RPMI7951 (cell line): ENCODE data around the gene FAM174C. TPM values are rescaled to one million over a fixed set of nuclear protein-coding genes. Genes with fewer than 3 reads are reported as not detected.

ENCODE experiments used
- DNase-seq: peaks from one replicate; pipeline ENCODE4 v3.0.0-alpha.2; 2012; ENCODE audit warnings: low read depth
- total RNA-seq: library from RNA; depleted of rRNA; stranded (reverse); fragments of >200 nt; shearing (Covaris generic); gene quantifications from 2 replicates; pipeline ENCODE4 v1.2.3, GENCODE V29; 2014; rRNA removed

The FAM174C gene
- 57.6 and 92.0 TPM in 2 replicates for total RNA-seq

GRCh38 chr19:1275260-1275975, at the start of gene FAM174C:
Gene FAM174C (plus strand): TSS chr19:1275530. CDS start chr19:1275550, 20 bp downstream.
- peak; percentile 96 for DNase-seq

DNA sequence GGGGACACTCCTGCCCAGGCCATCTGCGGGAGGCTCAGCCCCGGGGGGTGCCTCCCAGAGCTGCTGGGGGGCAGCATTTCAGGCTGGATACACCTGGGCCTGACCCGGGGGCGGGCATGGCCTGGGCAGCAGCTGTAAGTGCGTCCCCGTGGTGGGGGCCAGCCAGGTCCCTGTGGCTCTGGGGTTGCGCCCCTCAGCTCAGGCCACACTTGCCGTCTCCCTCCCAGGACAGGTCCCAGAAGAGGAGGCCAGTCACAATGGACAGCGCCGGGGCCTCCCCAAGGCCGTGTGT, 49.2 kb upstream of the FAM174C start:
- no peak for DNase-seq

DNA sequence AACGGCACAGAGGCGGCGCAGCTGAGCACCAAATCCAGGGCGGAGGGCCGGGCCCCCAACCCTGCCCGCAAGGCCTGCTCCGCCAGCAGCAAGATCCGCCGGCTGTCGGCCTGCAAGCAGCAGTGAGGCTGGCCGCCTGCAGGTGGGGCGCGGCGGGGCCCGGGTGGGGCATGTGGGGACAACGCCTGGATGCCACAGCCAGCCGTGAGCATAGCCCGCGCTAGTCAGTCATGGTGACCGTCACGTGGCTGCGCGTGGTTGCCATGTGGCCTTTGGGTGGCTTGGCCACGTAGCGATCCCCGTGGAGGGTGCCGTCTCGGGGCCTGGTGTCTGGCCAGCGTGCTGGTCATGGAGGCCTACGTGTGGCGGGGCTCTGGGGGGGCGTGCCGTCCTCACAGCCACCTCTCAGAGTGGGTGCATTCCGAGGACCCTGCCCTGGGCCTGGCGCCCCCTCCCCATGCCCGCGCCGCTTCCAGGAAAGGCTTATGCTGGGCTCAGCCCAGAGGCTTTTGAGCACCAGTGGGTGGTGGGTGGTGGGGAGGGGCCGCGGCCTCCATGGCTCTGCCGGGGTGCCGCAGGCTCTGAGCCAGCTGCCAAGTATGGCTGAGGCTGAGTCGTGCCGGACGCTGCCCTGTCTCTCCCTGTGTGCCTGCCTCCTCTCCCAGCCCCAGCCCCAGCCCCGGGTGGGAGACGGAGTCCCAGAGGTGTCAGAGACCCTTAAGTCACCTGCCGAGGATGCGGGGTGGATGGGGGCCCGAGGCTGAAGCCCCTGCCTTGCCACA, 48.6 kb upstream of the FAM174C start:
- DNase-seq = no peak

DNA sequence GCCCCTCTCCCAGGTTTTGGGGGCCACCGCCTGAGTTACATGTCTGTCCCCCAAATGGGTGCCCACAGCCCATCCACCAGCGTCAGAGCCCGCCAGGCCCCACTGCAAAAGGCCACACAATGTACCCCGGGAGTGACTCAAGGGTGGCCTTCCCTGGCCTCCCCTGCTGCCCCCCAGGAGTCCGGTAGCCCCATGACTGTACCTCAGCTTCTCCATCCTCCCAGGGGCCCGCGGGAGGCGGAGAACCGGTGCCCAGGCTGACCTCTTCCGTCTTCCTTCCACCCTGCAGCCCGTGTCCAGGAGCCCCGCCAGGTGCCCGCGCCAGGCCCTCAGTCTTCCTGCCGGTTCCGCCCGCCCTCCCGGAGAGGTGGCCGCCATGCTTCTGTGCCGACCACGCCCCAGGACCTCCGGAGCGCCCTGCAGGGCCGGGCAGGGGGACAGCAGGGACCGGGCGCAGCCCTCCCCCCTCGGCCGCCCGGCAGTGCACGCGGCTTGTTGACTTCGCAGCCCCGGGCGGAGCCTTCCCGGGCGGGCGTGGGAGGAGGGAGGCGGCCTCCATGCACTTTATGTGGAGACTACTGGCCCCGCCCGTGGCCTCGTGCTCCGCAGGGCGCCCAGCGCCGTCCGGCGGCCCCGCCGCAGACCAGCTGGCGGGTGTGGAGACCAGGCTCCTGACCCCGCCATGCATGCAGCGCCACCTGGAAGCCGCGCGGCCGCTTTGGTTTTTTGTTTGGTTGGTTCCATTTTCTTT, 47.9 kb upstream of the FAM174C start:
- DNase-seq = no peak

- no peak for DNase-seq
These were observed 47.0 kb upstream of the FAM174C start for GRCh38 chr19:1228161-1228957.

- DNase-seq = no peak
These were observed 46.0 kb upstream of the FAM174C start for GRCh38 chr19:1229056-1229923.

GRCh38 chr19:1229924-1230782, 45.2 kb upstream of the FAM174C start:
- DNase-seq = no peak

DNA sequence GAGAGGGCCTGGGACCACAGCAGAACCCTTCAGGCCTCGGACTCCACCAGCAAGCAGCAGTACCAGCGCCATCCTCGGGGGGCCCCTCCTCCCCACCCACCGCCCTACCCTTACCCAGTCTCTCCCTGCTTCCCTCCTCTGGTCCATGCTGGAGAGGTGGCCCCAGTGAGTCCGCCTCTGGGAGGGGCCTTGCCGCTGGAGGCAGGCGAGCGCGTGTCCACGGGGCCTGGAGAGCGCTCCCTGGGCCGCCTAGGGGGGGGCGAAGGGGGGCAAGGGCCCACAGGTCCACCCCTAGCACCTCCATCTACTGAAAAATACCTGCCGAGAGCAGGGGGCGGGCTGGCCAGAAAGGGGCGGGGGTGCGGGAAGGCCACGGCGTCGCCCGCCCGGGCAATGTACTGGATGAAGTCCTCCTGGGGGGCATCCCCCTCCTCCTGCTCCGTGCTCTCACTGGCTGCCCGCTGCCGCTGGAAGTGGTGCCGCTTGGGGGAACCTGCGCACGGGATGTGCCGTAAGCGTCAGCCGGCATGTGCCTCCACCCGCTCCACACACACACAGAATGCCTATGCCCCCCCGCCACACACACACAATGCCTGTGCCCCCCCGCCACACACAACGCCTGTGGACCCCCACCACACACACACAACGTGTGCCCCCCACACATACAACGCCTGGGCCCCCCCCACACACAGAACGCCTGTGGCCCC, 44.4 kb upstream of the FAM174C start:
- DNase-seq = no peak

DNA sequence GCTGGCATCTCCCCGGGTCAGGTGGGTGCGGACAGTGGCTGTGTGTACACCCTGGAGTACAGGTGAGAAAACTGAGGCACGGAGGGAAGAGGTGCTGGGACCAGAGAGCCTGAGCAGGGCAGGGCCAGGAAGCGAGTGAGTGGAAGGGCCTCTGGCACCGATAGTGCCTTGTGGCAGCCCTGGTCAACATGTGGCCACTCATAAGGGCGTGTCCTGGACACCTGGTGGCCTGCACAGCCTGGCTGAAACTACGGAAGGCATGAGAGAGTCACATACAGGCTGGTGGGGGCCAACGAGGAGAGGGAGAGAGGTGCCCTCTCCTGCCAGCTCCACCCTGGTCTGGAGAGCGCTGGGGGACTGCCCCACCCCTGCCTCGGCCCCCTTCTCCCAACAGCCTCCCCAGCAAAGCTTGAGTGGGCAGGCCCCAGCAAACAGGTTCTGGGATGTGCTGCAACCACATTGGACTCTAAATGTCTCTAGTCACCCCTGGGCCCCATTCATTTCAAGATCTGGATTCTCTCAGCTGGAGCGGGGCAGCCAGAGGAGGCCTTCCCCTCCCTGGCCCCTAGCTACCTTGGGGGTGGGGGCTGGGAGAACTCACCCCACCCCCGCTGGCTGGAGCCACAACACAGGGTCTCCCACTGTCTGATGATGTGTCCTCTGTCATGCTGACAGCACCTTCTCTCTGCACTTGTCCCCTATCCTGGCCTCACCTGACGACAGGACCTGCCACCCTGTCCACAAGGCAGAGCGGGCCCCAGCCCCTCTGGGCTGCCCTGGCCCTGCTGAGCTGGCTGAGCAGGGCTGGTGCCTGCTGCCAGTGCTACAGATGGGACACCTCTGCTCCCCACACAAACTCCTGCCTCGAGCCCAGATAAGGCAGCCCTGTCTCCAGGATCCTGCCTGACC, 43.3 kb upstream of the FAM174C start:
- DNase-seq = no peak

DNA sequence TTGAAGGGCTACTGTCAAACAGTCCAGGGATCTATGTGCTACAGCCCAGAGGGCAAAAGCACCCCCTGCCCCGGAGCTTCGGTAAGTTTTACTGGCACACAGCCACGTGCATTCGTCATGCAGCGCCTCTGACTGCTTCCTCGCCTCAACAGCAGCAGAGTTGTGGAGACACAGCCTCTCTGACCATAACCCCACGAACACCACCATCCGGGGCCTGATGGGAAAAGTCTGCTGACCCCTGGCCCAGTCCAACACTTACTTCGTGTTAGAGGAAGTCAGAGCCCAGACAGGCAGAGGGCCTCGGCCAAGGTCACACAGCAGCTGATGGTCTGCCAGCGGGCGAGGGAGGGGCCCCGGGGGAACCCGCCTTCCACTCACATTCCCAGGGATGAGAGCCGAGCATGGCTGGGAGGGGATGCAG, 42.7 kb upstream of the FAM174C start:
- DNase-seq = no peak

GRCh38 chr19:1233115-1233667, 42.1 kb upstream of the FAM174C start:
- no peak for DNase-seq

- DNase-seq = no peak
These were observed 41.0 kb upstream of the FAM174C start for GRCh38 chr19:1234051-1234954.

DNA sequence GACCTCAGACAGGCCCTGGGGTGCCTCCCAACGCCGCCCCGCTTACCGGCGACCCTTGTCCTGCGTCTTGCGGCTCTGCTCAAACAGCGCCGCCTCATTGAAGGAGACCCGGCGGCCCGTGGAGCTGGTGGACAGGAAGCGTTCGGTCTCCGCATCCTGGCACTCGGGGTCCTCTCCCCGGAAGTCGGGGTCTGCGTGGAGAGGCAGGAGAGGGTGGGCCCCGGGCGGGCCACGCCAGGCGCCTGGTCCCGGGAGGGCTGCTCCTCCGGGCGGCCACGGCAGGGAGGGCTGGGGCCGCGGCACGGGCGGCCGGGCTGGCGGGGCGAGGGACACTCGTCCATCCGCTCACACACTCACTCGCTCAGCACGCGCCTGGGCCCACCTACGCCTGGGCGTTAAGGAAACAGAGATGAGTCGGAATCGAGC, 40.4 kb upstream of the FAM174C start:
- no peak for DNase-seq

DNA sequence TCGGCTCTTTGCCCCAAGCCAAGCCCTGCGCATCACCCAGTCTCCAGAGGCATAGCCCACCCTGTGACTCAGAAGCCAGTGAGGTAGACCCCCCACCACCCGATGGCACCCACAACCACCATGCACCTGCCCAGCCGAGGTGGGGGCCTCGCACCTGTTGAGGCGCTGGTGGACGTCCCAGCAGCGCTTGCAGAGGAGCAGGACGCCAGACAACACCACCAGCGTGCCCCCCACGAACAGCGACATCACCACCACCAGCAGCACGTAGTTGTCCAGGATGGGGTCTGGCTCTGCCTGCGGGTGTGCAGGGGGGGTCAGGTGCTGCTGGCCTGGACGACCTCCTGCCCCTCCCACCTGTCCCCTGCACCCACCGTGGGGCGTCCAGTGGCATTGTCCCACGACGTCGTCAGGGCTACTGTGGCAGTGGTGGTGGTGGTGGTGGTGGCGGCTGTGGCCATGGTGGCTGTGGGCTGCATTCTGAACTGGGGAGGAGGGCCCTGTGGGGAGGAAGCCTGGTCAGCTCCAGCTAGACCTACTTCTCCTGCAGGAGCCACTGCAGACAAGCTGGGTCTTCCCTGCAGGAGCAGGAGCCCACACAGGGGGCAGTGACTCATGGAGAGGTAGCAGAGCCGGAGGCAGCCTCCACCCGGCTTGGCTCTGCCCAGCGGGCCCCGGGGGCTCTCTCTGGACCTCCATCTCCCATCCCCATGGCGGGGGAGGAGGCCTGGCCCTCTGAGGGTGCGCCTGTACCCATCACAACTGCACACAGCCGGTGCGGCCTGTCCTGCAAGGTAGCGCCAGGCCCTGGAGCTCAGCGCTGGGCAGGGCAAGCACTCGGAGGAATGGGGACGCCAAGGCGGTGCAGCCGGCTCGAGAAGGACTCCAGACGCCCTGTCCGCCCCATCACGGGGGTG, 39.4 kb upstream of the FAM174C start:
- DNase-seq = peak; percentile 54

- no peak for DNase-seq
These were observed 38.8 kb upstream of the FAM174C start for GRCh38 chr19:1236576-1236975.
